HG03432 (cell line): Measurements from ENCODE around the gene DBT.
"Not testable (repeated sequence)": the region's sequence is repeated elsewhere in the genome, so short reads cannot be mapped to it uniquely, and the experiment has no call there.

Experiments
- ATAC-seq: cut with Tn5 transposase; IDR thresholded peaks from one replicate; pipeline ENCODE4 v1.9.1; 2021; ENCODE audit warnings: mild to moderate bottlenecking, moderate library complexity; ENCODE audit not compliant: unreplicated experiment

The DBT gene

GRCh38 chr1:100249537-100250257 is at the start of gene DBT:
Gene DBT (minus strand): TSS chr1:100249834. CDS start chr1:100249820, 14 bp downstream.
- peak; percentile 100 for ATAC-seq

GRCh38 chr1:100298512-100298911 is 48.9 kb upstream of the DBT start:
- ATAC-seq: no peak

- not testable (repeated sequence) for ATAC-seq
Measured at GRCh38 chr1:100296997-100297396, 47.4 kb upstream of the DBT start.

GRCh38 chr1:100296140-100296539 is 46.5 kb upstream of the DBT start:
- ATAC-seq: no peak

- no peak for ATAC-seq
Measured at GRCh38 chr1:100292711-100293110, 43.1 kb upstream of the DBT start.

- ATAC-seq: no peak
Measured at GRCh38 chr1:100290291-100290690, 40.7 kb upstream of the DBT start.

- no peak for ATAC-seq
Measured at GRCh38 chr1:100287162-100287561, 37.5 kb upstream of the DBT start.

- ATAC-seq: no peak
Measured at GRCh38 chr1:100284591-100284990, 35.0 kb upstream of the DBT start.

GRCh38 chr1:100279954-100280682 is 30.5 kb upstream of the DBT start:
- no peak for ATAC-seq

- no peak for ATAC-seq
Measured at GRCh38 chr1:100279358-100279923, 29.8 kb upstream of the DBT start.

GRCh38 chr1:100277866-100278265 is 28.2 kb upstream of the DBT start:
- ATAC-seq: no peak

GRCh38 chr1:100268202-100268601 is 18.6 kb upstream of the DBT start:
- no peak for ATAC-seq

- ATAC-seq: no peak
Measured at GRCh38 chr1:100267284-100267683, 17.6 kb upstream of the DBT start.

GRCh38 chr1:100266741-100267140 is 17.1 kb upstream of the DBT start:
- peak; percentile 28 for ATAC-seq

- peak; percentile 97 for ATAC-seq
Measured at GRCh38 chr1:100265931-100266740, 16.5 kb upstream of the DBT start, which contains the start of gene RTCA. Gene RTCA (plus strand): TSS chr1:100266216. CDS start chr1:100266376, 160 bp downstream.

GRCh38 chr1:100265562-100265930 is 15.9 kb upstream of the DBT start:
- peak; percentile 37 for ATAC-seq

- not testable (repeated sequence) for ATAC-seq
Measured at GRCh38 chr1:100264081-100264480, 14.4 kb upstream of the DBT start.

- ATAC-seq: no peak
Measured at GRCh38 chr1:100261686-100262085, 12.1 kb upstream of the DBT start.

GRCh38 chr1:100258427-100258826 is 8.8 kb upstream of the DBT start:
- ATAC-seq: not testable (repeated sequence)

- not testable (repeated sequence) for ATAC-seq
Measured at GRCh38 chr1:100256273-100256672, 6.6 kb upstream of the DBT start.

- ATAC-seq: no peak
Measured at GRCh38 chr1:100253552-100253951, 3.9 kb upstream of the DBT start.
